Superior temporal gyrus (tissue), 1 donor: ENCODE data around the gene TRMT61B.
A peak's percentile ranks its signal among the peaks of the same experiment; 100 is the strongest.

Experiments used
- DNase-seq: peaks from one replicate; pipeline ENCODE4 v3.0.0-alpha.2; 2016; ENCODE audit errors: extremely low spot score

The TRMT61B gene

GRCh38 chr2:28855977-28856376 is 14.1 kb downstream of the TRMT61B start:
- no peak for DNase-seq

- DNase-seq, result no peak
These were observed 14.9 kb downstream of the TRMT61B start for GRCh38 chr2:28855193-28855592.

- DNase-seq, result no peak
These were observed 28.1 kb downstream of the TRMT61B start for GRCh38 chr2:28842042-28842441.

- no peak for DNase-seq
These were observed 31.1 kb downstream of the TRMT61B start for GRCh38 chr2:28838971-28839370.

GRCh38 chr2:28835781-28836180 is 34.3 kb downstream of the TRMT61B start:
- no peak for DNase-seq

- no peak for DNase-seq
These were observed 36.2 kb downstream of the TRMT61B start for GRCh38 chr2:28833740-28834470.

GRCh38 chr2:28828382-28828781 is 41.7 kb downstream of the TRMT61B start:
- no peak for DNase-seq

GRCh38 chr2:28824870-28825269 is 45.2 kb downstream of the TRMT61B start:
- no peak for DNase-seq

GRCh38 chr2:28824207-28824606 is 45.9 kb downstream of the TRMT61B start:
- DNase-seq, result no peak

- DNase-seq, result no peak
These were observed 48.1 kb downstream of the TRMT61B start for GRCh38 chr2:28822036-28822435.

GRCh38 chr2:28821295-28821958 is 48.7 kb downstream of the TRMT61B start:
- DNase-seq, result peak; percentile 73

GRCh38 chr2:28818053-28818452 is 52.1 kb downstream of the TRMT61B start:
- DNase-seq, result no peak

GRCh38 chr2:28810384-28811285 is 59.5 kb downstream of the TRMT61B start, which contains the start of gene SPDYA:
SPDYA (plus strand) TSS chr2:28810834; CDS start chr2:28816015, 5,181 bp downstream.
- peak; percentile 38 for DNase-seq

- DNase-seq, result no peak
These were observed 60.2 kb downstream of the TRMT61B start for GRCh38 chr2:28809927-28810326.

- DNase-seq, result no peak
These were observed 67.1 kb downstream of the TRMT61B start for GRCh38 chr2:28802975-28803429.

GRCh38 chr2:28801726-28802125 is 68.4 kb downstream of the TRMT61B start:
- peak; percentile 30 for DNase-seq
